Type B pancreatic cell (in vitro differentiated cells): ENCODE data around the gene SLC39A1. TPM values are rescaled to one million over a fixed set of nuclear protein-coding genes. Genes with fewer than 3 reads are reported as not detected.

ENCODE experiments used
- DNase-seq: peaks from one replicate; pipeline ENCODE4 v3.0.0; 2021; ENCODE audit warnings: mixed read lengths; ENCODE audit not compliant: unreplicated experiment; ENCODE audit errors: extremely low spot score
- H3K27ac Mint-ChIP-seq: 2 replicates; pipeline ENCODE4 v1.8.0; 2021; ENCODE audit warnings: mild to moderate bottlenecking, mixed read lengths
- H3K27me3 Mint-ChIP-seq: 2 replicates; pipeline ENCODE4 v1.8.0; 2021; ENCODE audit warnings: mixed read lengths
- H3K36me3 Mint-ChIP-seq: 2 replicates; pipeline ENCODE4 v1.8.0; 2021; ENCODE audit warnings: mixed read lengths
- H3K4me1 Mint-ChIP-seq: one replicate; pipeline ENCODE4 v1.8.0; 2021; ENCODE audit warnings: mixed read lengths; ENCODE audit not compliant: unreplicated experiment
- H3K4me3 Mint-ChIP-seq: 2 replicates; pipeline ENCODE4 v1.8.0; 2021; ENCODE audit warnings: mild to moderate bottlenecking, mixed read lengths
- H3K9me3 Mint-ChIP-seq: 2 replicates; pipeline ENCODE4 v1.8.0; 2021; ENCODE audit warnings: mixed read lengths
- CTCF ChIP-seq: fragments of 200-600 bp; sonication (generic); conservative IDR thresholded peaks from 2 replicates; pipeline ENCODE4 v1.5.0; 2021; ENCODE audit warnings: antibody characterized with exemption, mild to moderate bottlenecking
- total RNA-seq: library from RNA; stranded (reverse); gene quantifications from 2 replicates; pipeline ENCODE4 v1.2.1, GENCODE V29; 2021; ENCODE audit warnings: low replicate concordance

The SLC39A1 gene
- total RNA-seq, 1 donor from 2014 or later = 75.7 TPM

GRCh38 chr1:153970346-153970745, 7.0 kb upstream of the SLC39A1 start:
- no peak for TF ChIP-seq CTCF
- peaks cover 22% of the 10 kb centered on the region for H3K4me1 Mint-ChIP-seq
- DNase-seq = no peak
- H3K27me3 Mint-ChIP-seq = no peaks in the 10 kb centered on the region
- peak overlapping the region; percentile 31 for H3K4me3 Mint-ChIP-seq
- no peak overlapping the region for H3K27ac Mint-ChIP-seq
- no peaks in the 10 kb centered on the region for H3K9me3 Mint-ChIP-seq
- peaks cover 12% of the 10 kb centered on the region for H3K36me3 Mint-ChIP-seq

GRCh38 chr1:153968972-153969371, 5.6 kb upstream of the SLC39A1 start:
- Mint-ChIP-seq H3K36me3 (peaks cover 5% of the 10 kb centered on the region), H3K4me3 (peak overlapping the region; percentile 96), H3K4me1 (peaks cover 25% of the 10 kb centered on the region), H3K27me3 (no peaks in the 10 kb centered on the region), H3K9me3 (no peaks in the 10 kb centered on the region), H3K27ac (peak overlapping the region; percentile 41)
- no peak for TF ChIP-seq CTCF
- DNase-seq = no peak

- Mint-ChIP-seq H3K4me3 (peak overlapping the region; percentile 96), H3K36me3 (peaks cover 4% of the 10 kb centered on the region), H3K27me3 (no peaks in the 10 kb centered on the region), H3K27ac (peak overlapping the region; percentile 92), H3K9me3 (no peaks in the 10 kb centered on the region), H3K4me1 (peaks cover 31% of the 10 kb centered on the region)
- no peak for TF ChIP-seq CTCF
- DNase-seq = no peak
Observed at GRCh38 chr1:153968408-153968807, 5.1 kb upstream of the SLC39A1 start.

GRCh38 chr1:153968000-153968363, 4.6 kb upstream of the SLC39A1 start:
- Mint-ChIP-seq H3K36me3 (peaks cover 4% of the 10 kb centered on the region), H3K27ac (peak overlapping the region; percentile 92), H3K4me1 (peaks cover 32% of the 10 kb centered on the region), H3K4me3 (peak overlapping the region; percentile 96), H3K27me3 (no peaks in the 10 kb centered on the region), H3K9me3 (no peaks in the 10 kb centered on the region)
- TF ChIP-seq CTCF = no peak
- DNase-seq = no peak

GRCh38 chr1:153967107-153967999, 4.0 kb upstream of the SLC39A1 start, which contains the start of gene CREB3L4:
TSS of gene CREB3L4 (plus strand) at chr1:153967902. CDS start at chr1:153968526, 624 bp downstream.
- peak within 1 kb of the TSS; percentile 92 for H3K27ac Mint-ChIP-seq
- peak; percentile 89 for DNase-seq
- TF ChIP-seq CTCF = peak; percentile 59
- peaks cover 4% of the 10 kb centered on the region for H3K36me3 Mint-ChIP-seq
- peaks cover 32% of the 10 kb centered on the region for H3K4me1 Mint-ChIP-seq
- no peaks in the 10 kb centered on the region for H3K27me3 Mint-ChIP-seq
- peak within 1 kb of the TSS; percentile 96 for H3K4me3 Mint-ChIP-seq
- H3K9me3 Mint-ChIP-seq = no peaks in the 10 kb centered on the region
